Superior temporal gyrus (tissue), 1 donor: Measurements from ENCODE around the gene TTC36.
A peak's percentile ranks its signal among the peaks of the same experiment; 100 is the strongest.
"Not testable (repeated sequence)": the region's sequence is repeated elsewhere in the genome, so short reads cannot be mapped to it uniquely, and the experiment has no call there.

ENCODE experiments used
- DNase-seq: peaks from one replicate; pipeline ENCODE4 v3.0.0-alpha.2; 2016; ENCODE audit errors: extremely low spot score

The TTC36 gene

GRCh38 chr11:118532091-118532490 is 4.8 kb downstream of the TTC36 start:
- no peak for DNase-seq

- DNase-seq: no peak
Observed at GRCh38 chr11:118532852-118533768, 5.8 kb downstream of the TTC36 start.

GRCh38 chr11:118533769-118534729 is 6.8 kb downstream of the TTC36 start:
- peak; percentile 55 for DNase-seq

- DNase-seq: no peak
Observed at GRCh38 chr11:118535261-118535660, 8.0 kb downstream of the TTC36 start.

- no peak for DNase-seq
Observed at GRCh38 chr11:118536726-118537125, 9.5 kb downstream of the TTC36 start.

- no peak for DNase-seq
Observed at GRCh38 chr11:118537409-118537980, 10.2 kb downstream of the TTC36 start.

- DNase-seq: no peak
Observed at GRCh38 chr11:118544010-118544646, 16.9 kb downstream of the TTC36 start.

GRCh38 chr11:118544647-118545010 is 17.4 kb downstream of the TTC36 start:
- DNase-seq: no peak

- DNase-seq: no peak
Observed at GRCh38 chr11:118545533-118545932, 18.3 kb downstream of the TTC36 start.

GRCh38 chr11:118547132-118547531 is 19.9 kb downstream of the TTC36 start:
- DNase-seq: no peak

GRCh38 chr11:118552341-118552740 is 25.1 kb downstream of the TTC36 start:
- no peak for DNase-seq

GRCh38 chr11:118560806-118561205 is 33.5 kb downstream of the TTC36 start:
- no peak for DNase-seq

- no peak for DNase-seq
Observed at GRCh38 chr11:118565051-118565450, 37.8 kb downstream of the TTC36 start.

GRCh38 chr11:118569670-118570069 is 42.4 kb downstream of the TTC36 start:
- no peak for DNase-seq

GRCh38 chr11:118570787-118571186 is 43.5 kb downstream of the TTC36 start:
- DNase-seq: no peak

GRCh38 chr11:118571701-118572060 is 44.4 kb downstream of the TTC36 start:
- not testable (repeated sequence) for DNase-seq

- DNase-seq: peak; percentile 77
Observed at GRCh38 chr11:118572061-118572980, 45.0 kb downstream of the TTC36 start, which contains the start of gene ARCN1. ARCN1 (plus strand) TSS chr11:118572409; CDS start chr11:118572548, 139 bp downstream.

GRCh38 chr11:118572981-118573550 is 45.8 kb downstream of the TTC36 start:
- DNase-seq: no peak

GRCh38 chr11:118574636-118575035 is 47.4 kb downstream of the TTC36 start:
- no peak for DNase-seq

GRCh38 chr11:118577995-118578394 is 50.7 kb downstream of the TTC36 start:
- not testable (repeated sequence) for DNase-seq
